Epithelial cell of alveolus of lung (primary cell): ENCODE measurements around the gene ELSPBP1. TPM values are rescaled to one million over a fixed set of nuclear protein-coding genes. Genes with fewer than 3 reads are reported as not detected.

Experiments used
- total RNA-seq: library from RNA; depleted of rRNA; stranded (reverse); fragments of >200 nt; gene quantifications from 2 replicates; pipeline ENCODE4 v1.2.1, GENCODE V29; 2015

Gene ELSPBP1
- total RNA-seq = not detected in 2 replicates

DNA sequence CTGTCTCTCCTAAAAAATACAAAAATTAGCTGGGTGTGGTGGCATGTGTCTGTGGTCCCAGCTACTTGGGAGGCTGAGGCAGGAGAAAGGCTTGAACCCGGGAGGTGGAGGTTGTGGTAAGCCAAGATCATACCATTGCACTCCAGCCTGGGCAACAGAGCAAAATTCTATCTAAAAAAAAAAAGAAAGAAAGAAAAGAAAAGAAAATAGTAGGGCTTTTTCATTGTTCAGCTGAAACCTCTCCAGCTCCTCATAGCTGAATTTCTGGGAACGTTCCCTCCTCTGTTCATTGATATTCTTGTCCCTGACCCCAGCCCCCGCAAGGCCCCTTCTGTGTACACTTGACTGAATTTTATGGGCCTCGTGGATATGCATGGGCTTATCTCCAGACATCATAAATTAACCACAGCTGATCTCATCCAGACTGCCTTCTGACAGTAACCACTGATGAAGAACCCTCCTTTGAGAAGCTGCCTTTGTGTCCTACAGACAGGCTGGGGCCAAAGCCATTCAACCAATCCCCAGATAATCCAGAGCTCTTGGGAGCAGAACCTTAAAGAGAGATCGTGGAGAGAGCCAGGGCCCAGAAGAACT is at the start of gene ELSPBP1:
Gene ELSPBP1 (plus strand): TSS at position 424 of the 594 bp plus-strand sequence. CDS start 14,036 bp downstream, outside the sequence.

DNA sequence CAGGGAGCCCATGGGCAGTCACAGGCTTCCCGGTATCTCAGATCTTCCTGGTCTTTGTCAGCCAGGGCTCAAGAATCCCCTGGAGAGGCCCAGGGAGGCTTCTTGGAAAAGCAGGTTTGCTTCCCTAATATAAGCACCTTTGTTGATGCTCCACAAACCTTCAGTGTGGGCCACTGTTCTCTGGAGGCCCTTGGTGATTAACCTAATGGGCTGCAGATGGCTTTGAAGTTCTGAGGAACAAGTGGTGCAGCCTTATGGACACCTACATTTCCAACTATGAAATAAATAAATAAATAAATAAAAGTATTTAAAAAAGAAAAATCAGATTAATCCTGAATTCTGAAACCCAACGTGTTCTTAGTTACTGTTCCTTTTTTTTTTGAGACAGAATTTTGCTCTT is 2.4 kb upstream of the ELSPBP1 start, which contains the start of gene BSPH1:
Gene BSPH1 (minus strand): TSS at position 101 of the 400 bp plus-strand sequence. CDS start 89 bp downstream, at position 12.

DNA sequence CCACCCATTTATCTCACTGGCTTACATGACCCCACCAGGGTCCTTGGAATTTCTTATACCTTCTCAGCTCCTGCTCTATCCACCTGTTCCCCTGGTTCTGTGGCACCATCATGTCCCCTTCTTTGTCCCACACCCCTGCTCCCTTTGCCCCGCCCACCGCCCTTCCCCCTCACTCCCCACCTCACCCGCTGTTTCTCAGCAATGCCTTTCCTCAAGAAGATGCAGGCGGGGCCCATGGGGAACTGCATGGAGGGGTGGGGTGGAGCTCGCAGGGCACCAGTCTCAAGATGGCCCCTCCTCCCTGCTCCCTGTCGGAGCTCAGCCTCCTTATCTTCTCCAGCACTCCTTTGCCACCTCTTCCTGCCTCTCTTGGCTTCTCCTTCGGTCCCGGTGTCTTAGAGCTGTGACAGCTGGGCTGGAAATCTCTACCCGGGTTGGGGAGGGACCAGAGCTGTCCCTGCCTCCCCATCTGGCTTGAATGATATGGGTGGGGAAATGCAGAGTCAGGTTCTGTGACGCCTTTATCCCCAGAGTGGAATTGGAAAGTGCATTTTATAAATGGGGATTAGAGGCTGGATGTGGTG is 49.3 kb downstream of the ELSPBP1 start, which contains the start of gene CABP5:
Gene CABP5 (minus strand): TSS at position 405 of the 584 bp plus-strand sequence. CDS start 157 bp downstream, at position 248.

Other genes starting within 250 kb of the ELSPBP1 start
- 208 and 584 TPM in 2 replicates for gene NOP53, start 249.1 kb upstream of the ELSPBP1 start, total RNA-seq
- 404 and 583 TPM in 2 replicates for gene SELENOW, start 215.9 kb upstream of the ELSPBP1 start, total RNA-seq
- not detected in 2 replicates for gene TPRX1, start 190.1 kb upstream of the ELSPBP1 start, total RNA-seq
- not detected in 2 replicates for gene CRX, start 172.7 kb upstream of the ELSPBP1 start, total RNA-seq
- gene TPRX2, start 135.4 kb upstream of the ELSPBP1 start, total RNA-seq = not detected in 2 replicates
- not detected in 2 replicates for gene SULT2A1, start 108.3 kb upstream of the ELSPBP1 start, total RNA-seq
- gene BSPH1, start 2.5 kb upstream of the ELSPBP1 start, total RNA-seq = not detected in 2 replicates
- not detected in 2 replicates for gene CABP5, start 49.4 kb downstream of the ELSPBP1 start, total RNA-seq
- 0.16 and 2.3 TPM in 2 replicates for gene PLA2G4C, start 116.2 kb downstream of the ELSPBP1 start, total RNA-seq
- 18.8 and 27.9 TPM in 2 replicates for gene LIG1, start 175.7 kb downstream of the ELSPBP1 start, total RNA-seq
- gene ZSWIM9, start 176.0 kb downstream of the ELSPBP1 start, total RNA-seq = 1.8 and 4.2 TPM in 2 replicates